ENCODE measurements around the gene IRF4.

Gene IRF4

GRCh38 chr6:452301-453067 lies 60.9 kb downstream of the IRF4 start:
- ATAC-seq (ENCODE audit: low read depth) = no peak
- no peak for TF ChIP-seq CTCF (IDR thresholded peaks at IDR 0.05; ENCODE audit: poor library complexity, severe bottlenecking)
- DNase-seq (ENCODE audit: low spot score) = no peak
- no peak overlapping the region for H3K27ac ChIP-seq (ENCODE audit: poor library complexity, severe bottlenecking)
- no peaks in the 10 kb centered on the region for H3K9me3 ChIP-seq (ENCODE audit: severe bottlenecking)
- peaks cover 9% of the 10 kb centered on the region for H3K27me3 ChIP-seq (ENCODE audit: insufficient read depth, poor library complexity, severe bottlenecking)
- no peak overlapping the region for H3K4me3 ChIP-seq (ENCODE audit: severe bottlenecking)
- H3K4me1 ChIP-seq (ENCODE audit: insufficient read depth, poor library complexity, severe bottlenecking) = no peaks in the 10 kb centered on the region
- H3K36me3 ChIP-seq (ENCODE audit: low read depth) = no peaks in the 10 kb centered on the region

DNA sequence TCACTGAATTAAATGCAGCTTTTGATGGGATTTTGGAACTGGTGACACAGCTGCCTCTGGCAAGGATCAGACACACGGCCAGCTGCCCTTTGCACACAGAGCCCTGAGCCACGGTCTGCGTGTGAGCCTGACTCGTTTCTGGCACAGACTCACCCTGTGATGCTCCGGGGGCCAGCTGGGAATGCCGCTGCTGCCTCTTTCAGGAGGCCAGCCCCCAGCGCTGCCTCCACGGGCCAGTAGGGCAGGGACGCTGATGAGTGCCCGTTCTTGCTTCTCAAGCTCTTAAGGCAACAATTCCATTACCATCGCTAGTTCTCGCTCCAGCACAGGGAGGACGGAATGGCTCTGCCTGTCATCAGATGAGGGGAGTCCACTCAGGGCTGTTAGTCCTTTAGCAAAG lies 61.6 kb downstream of the IRF4 start:
- Histone ChIP-seq H3K36me3 (ENCODE audit: low read depth) (no peaks in the 10 kb centered on the region), H3K9me3 (ENCODE audit: severe bottlenecking) (no peaks in the 10 kb centered on the region), H3K27me3 (ENCODE audit: insufficient read depth, poor library complexity, severe bottlenecking) (peaks cover 9% of the 10 kb centered on the region), H3K4me1 (ENCODE audit: insufficient read depth, poor library complexity, severe bottlenecking) (no peaks in the 10 kb centered on the region), H3K27ac (ENCODE audit: poor library complexity, severe bottlenecking) (no peak overlapping the region), H3K4me3 (ENCODE audit: severe bottlenecking) (no peak overlapping the region)
- DNase-seq (ENCODE audit: low spot score) (no peak), ATAC-seq (ENCODE audit: low read depth) (no peak)
- no peak for TF ChIP-seq CTCF (IDR thresholded peaks at IDR 0.05; ENCODE audit: poor library complexity, severe bottlenecking)

DNA sequence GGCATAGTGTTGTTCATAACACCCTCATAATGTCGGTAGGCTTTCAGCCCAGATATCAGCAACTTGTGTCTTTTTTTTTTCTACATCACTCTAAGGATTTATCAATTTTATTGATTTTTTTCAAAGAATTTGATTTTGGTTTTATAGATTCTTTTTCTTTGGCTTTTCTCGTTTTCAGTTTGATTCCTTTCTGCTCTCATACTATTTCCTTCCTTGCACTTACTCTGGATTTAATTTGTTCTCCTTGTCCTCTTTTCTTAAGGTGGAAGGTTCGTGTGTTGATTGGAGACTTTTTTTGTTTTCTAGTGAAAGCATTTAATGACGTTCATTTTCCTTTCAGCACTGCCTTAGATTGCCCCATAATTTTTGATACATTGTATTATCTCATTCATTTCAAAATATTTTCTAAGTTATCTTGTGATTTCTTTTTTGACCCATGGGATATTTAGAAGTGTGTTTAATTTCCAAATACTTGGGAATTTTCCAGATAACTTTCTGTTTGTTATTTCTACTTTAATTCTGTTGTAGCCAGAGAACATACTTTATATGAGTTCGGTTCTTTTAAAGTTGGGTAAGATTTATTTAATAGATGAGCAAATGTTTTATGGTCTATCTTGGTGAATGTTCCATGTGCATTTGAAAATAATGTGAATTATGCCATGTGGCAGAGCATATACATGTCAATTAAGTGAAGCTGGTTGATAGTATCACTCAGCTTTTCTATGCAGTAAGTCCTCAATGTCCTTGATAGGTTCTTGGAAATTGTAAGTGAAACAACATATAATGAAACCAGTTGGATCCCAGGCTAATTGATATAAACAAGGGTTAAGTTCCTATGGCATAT lies 62.8 kb downstream of the IRF4 start:
- TF ChIP-seq CTCF (IDR thresholded peaks at IDR 0.05; ENCODE audit: poor library complexity, severe bottlenecking) = no peak
- no peak for DNase-seq (ENCODE audit: low spot score)

GRCh38 chr6:455006-455585 lies 63.5 kb downstream of the IRF4 start:
- Histone ChIP-seq H3K27me3 (ENCODE audit: insufficient read depth, poor library complexity, severe bottlenecking) (peaks cover 17% of the 10 kb centered on the region), H3K9me3 (ENCODE audit: severe bottlenecking) (no peaks in the 10 kb centered on the region), H3K27ac (ENCODE audit: poor library complexity, severe bottlenecking) (no peak overlapping the region), H3K4me1 (ENCODE audit: insufficient read depth, poor library complexity, severe bottlenecking) (no peaks in the 10 kb centered on the region), H3K4me3 (ENCODE audit: severe bottlenecking) (no peak overlapping the region), H3K36me3 (ENCODE audit: low read depth) (no peaks in the 10 kb centered on the region)
- no peak for ATAC-seq (ENCODE audit: low read depth)
- peak; percentile 2 for DNase-seq (ENCODE audit: low spot score)
- TF ChIP-seq CTCF (IDR thresholded peaks at IDR 0.05; ENCODE audit: poor library complexity, severe bottlenecking) = no peak

More for the DNA sequence above, 62.8 kb downstream of the IRF4 start:
- H3K27me3 ChIP-seq (ENCODE audit: insufficient read depth, poor library complexity, severe bottlenecking) = peaks cover 9% of the 10 kb centered on the region
- H3K9me3 ChIP-seq (ENCODE audit: severe bottlenecking) = no peaks in the 10 kb centered on the region
- H3K27ac ChIP-seq (ENCODE audit: poor library complexity, severe bottlenecking) = no peak overlapping the region
- H3K4me1 ChIP-seq (ENCODE audit: insufficient read depth, poor library complexity, severe bottlenecking) = no peaks in the 10 kb centered on the region
- ATAC-seq (ENCODE audit: low read depth) = no peak
- H3K4me3 ChIP-seq (ENCODE audit: severe bottlenecking) = no peak overlapping the region
- H3K36me3 ChIP-seq (ENCODE audit: low read depth) = no peaks in the 10 kb centered on the region

Measured in RWPE2 (cell line).